Tibial nerve (tissue), 4 donors: ENCODE measurements around the gene AEBP1.

Experiments used
- EP300 ChIP-seq, 2 donors: sonication (generic); formaldehyde crosslinking; IDR thresholded peaks; one replicate each; pipeline ENCODE4 v1.6.1; 2017; ENCODE audit warnings: antibody characterized with exemption in 2 of 2, mild to moderate bottlenecking in 1 of 2
- TF ChIP-seq, protein P1 (sequence below), 5 experiments: fragments of 200-600 bp in 3 of 5; fragments of 450-650 bp in 2 of 5; sonication (generic) in 3 of 5; IDR thresholded peaks; one replicate each; pipeline ENCODE4 v1.5.1; 2016 to 2019; ENCODE audit warnings: antibody characterized with exemption in 5 of 5, mild to moderate bottlenecking in 3 of 5, moderate library complexity in 2 of 5

DNA sequence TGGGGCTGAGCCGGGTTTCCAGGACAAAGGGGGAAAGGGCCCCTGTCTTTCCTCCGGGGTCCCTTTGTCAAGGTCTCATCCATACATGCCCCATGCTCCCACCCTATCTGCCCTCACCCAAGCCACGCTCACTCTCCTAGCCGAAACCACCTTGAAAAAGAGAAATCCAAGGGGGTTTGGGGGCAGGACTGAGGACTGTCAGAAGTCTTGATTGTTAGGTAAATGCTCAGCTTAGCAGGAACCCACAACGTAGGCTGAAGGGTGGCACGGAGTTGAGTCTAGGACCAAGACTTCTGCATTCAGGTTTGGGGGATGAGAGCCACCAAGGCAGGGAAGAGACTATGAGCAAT, 38.1 kb upstream of the AEBP1 start:
- TF ChIP-seq, protein P1, sequence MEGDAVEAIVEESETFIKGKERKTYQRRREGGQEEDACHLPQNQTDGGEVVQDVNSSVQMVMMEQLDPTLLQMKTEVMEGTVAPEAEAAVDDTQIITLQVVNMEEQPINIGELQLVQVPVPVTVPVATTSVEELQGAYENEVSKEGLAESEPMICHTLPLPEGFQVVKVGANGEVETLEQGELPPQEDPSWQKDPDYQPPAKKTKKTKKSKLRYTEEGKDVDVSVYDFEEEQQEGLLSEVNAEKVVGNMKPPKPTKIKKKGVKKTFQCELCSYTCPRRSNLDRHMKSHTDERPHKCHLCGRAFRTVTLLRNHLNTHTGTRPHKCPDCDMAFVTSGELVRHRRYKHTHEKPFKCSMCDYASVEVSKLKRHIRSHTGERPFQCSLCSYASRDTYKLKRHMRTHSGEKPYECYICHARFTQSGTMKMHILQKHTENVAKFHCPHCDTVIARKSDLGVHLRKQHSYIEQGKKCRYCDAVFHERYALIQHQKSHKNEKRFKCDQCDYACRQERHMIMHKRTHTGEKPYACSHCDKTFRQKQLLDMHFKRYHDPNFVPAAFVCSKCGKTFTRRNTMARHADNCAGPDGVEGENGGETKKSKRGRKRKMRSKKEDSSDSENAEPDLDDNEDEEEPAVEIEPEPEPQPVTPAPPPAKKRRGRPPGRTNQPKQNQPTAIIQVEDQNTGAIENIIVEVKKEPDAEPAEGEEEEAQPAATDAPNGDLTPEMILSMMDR (IDR thresholded peaks at IDR 0.05): no peak
- no peak for TF ChIP-seq EP300 (IDR thresholded peaks at IDR 0.05)
